Liver (tissue), 9 donors: ENCODE measurements around the gene STAP2. TPM values are rescaled to one million over a fixed set of nuclear protein-coding genes. Genes with fewer than 3 reads are reported as not detected.

Experiments
- DNase-seq: peaks from one replicate; pipeline ENCODE4 v3.0.0-alpha.2; 2017; ENCODE audit warnings: low spot score
- H3K27ac ChIP-seq, 2 donors: one replicate each; pipeline ENCODE4 v1.7.0; 2013; ENCODE audit warnings: inconsistent platforms in 2 of 2, low read length in 2 of 2, control low read depth in 1 of 2, low read depth in 1 of 2, mild to moderate bottlenecking in 1 of 2
- H3K27me3 ChIP-seq, 4 donors: one replicate each; pipeline versions ENCODE4 v1.6.1 to v1.7.0; 2013; ENCODE audit warnings: low read length in 3 of 4, inconsistent platforms in 1 of 4, mild to moderate bottlenecking in 1 of 4, moderate library complexity in 1 of 4; ENCODE audit not compliant: control insufficient read depth in 4 of 4, insufficient read depth in 4 of 4
- H3K36me3 ChIP-seq, 4 donors: one replicate each; pipeline versions ENCODE4 v1.6.1 to v1.7.0; 2013; ENCODE audit warnings: low read length in 3 of 4, mild to moderate bottlenecking in 3 of 4, low read depth in 1 of 4, moderate library complexity in 1 of 4; ENCODE audit not compliant: control insufficient read depth in 4 of 4, insufficient read depth in 3 of 4
- H3K4me1 ChIP-seq, 4 donors: one replicate each; pipeline versions ENCODE4 v1.6.1 to v1.7.0; 2013; ENCODE audit warnings: low read length in 3 of 4, mild to moderate bottlenecking in 3 of 4, moderate library complexity in 1 of 4; ENCODE audit not compliant: control insufficient read depth in 4 of 4, insufficient read depth in 4 of 4
- H3K4me3 ChIP-seq, 3 donors: one replicate each; pipeline versions ENCODE4 v1.6.1 to v1.7.0; 2013; ENCODE audit warnings: low read length in 3 of 3, control low read depth in 1 of 3, low read depth in 1 of 3, mild to moderate bottlenecking in 1 of 3
- H3K9ac ChIP-seq, 2 donors: one replicate each; pipeline ENCODE4 v1.7.0; 2013; ENCODE audit warnings: low read length in 2 of 2, mild to moderate bottlenecking in 2 of 2, moderate library complexity in 2 of 2, control low read depth in 1 of 2, low read depth in 1 of 2
- H3K9me3 ChIP-seq, 4 donors: one replicate each; pipeline versions ENCODE4 v1.6.1 to v1.7.0; 2013; ENCODE audit warnings: low read length in 3 of 4; ENCODE audit not compliant: control insufficient read depth in 4 of 4
- ATF3 ChIP-seq: IDR thresholded peaks from 2 replicates; pipeline ENCODE4 v1.6.1; 2016; ENCODE audit warnings: antibody characterized with exemption
- EGR1 ChIP-seq, 2 donors: IDR thresholded peaks; 2 replicates each; pipeline ENCODE4 v1.6.1; 2016 to 2018; ENCODE audit warnings: antibody characterized with exemption in 2 of 2, low read depth in 2 of 2
- FOXA1 ChIP-seq: IDR thresholded peaks from 2 replicates; pipeline ENCODE4 v1.6.1; 2016; ENCODE audit warnings: antibody characterized with exemption
- FOXA2 ChIP-seq: IDR thresholded peaks from 2 replicates; pipeline ENCODE4 v1.6.1; 2016; ENCODE audit warnings: antibody characterized with exemption
- HNF4A ChIP-seq, 2 donors: conservative IDR thresholded peaks; 2 replicates each; pipeline ENCODE4 v1.6.1; 2016; ENCODE audit warnings: antibody characterized with exemption in 2 of 2, mild to moderate bottlenecking in 2 of 2
- HNF4G ChIP-seq: IDR thresholded peaks from 2 replicates; pipeline ENCODE4 v1.6.1; 2016; ENCODE audit warnings: antibody characterized with exemption
- JUND ChIP-seq, 2 donors: IDR thresholded peaks; 2 replicates each; pipeline ENCODE4 v1.6.1; 2016; ENCODE audit warnings: antibody characterized with exemption in 2 of 2
- MAX ChIP-seq: IDR thresholded peaks from 2 replicates; pipeline ENCODE4 v1.6.1; 2016; ENCODE audit warnings: antibody characterized with exemption
- NR2F2 ChIP-seq: IDR thresholded peaks from 2 replicates; pipeline ENCODE4 v1.6.1; 2016; ENCODE audit warnings: antibody characterized with exemption
- RXRA ChIP-seq, 2 donors: IDR thresholded peaks; 2 replicates each; pipeline ENCODE4 v1.6.1; 2017 to 2018; ENCODE audit warnings: antibody characterized with exemption in 2 of 2, mild to moderate bottlenecking in 1 of 2
- SP1 ChIP-seq: IDR thresholded peaks from 2 replicates; pipeline ENCODE4 v1.6.1; 2018; ENCODE audit warnings: antibody characterized with exemption, mild to moderate bottlenecking
- TAF1 ChIP-seq: conservative IDR thresholded peaks from 2 replicates; pipeline ENCODE4 v1.6.1; 2016; ENCODE audit warnings: antibody characterized with exemption, mild to moderate bottlenecking
- YY1 ChIP-seq: IDR thresholded peaks from 2 replicates; pipeline ENCODE4 v1.6.1; 2016; ENCODE audit warnings: antibody characterized with exemption, mild to moderate bottlenecking
- WGBS: extraction: QIAGEN DNeasy Blood & Tissue Kit; methylation state at CpG from one replicate; pipeline ENCODE4 v1.1.7; 2013; 5-methylcytosine and 5-hydroxymethylcytosine counted together
- polyA plus RNA-seq, 2 donors: library from polyadenylated mRNA; stranded (reverse) in 1 of 2; unstranded in 1 of 2; fragments of 200-250 nt in 1 of 2; fragments of >200 nt in 1 of 2; fragmentation: Nextera tagmentation in 1 of 2; extraction: Ambion mirVana in 1 of 2; gene quantifications; one replicate each; pipeline versions ENCODE4 v1.2.1 to v1.2.3, GENCODE V29; 2013 to 2015
- total RNA-seq, 2 donors: library from RNA; depleted of rRNA; stranded (reverse); fragments of >200 nt; gene quantifications; one replicate each; pipeline ENCODE4 v1.2.3, GENCODE V29; 2014
- donor health status: healthy.
- donor health status: healthy.
- donor health status: healthy.
- donor health status: healthy.
- donor health status: healthy.

The STAP2 gene
- total and polyA plus RNA-seq, 4 donors, result 8.6 to 26.4 (median 24.0) TPM

DNA sequence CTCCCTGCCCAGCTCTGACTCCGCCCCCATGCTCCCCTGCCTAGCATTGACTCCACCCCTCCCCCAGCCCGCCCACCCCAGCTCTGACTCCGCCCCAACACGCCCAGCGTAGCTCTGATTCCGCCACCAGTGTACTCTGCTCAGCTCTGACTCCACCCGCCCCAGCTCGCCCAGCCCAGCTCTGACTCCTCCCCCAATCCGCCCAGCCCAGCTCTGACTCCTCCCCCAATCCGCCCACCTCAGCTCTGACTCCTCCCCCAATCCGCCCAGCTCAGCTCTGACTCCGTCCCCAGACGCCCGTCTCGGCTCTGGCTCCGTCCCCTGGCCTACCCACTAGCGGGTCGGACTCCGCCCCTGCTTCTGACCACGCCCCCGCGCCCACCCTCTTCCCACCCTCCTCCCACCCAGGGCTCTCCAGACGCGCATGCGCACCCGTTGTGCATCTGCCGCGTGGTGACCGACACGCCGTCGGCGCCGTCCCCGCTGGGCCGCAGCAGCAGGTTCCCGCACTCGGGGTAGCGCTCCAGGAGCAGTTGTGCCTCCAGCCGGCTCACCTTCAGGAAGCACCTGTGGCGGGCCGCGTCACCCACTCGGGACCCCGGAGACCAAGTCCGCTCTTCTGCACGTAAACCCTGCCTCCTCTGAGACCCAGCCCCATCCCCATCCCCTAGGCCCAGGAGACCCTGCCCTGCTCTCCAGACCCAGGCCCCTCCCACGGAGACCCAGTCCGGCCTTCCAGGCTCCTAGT is 10.2 kb downstream of the STAP2 start:
- TF ChIP-seq TAF1 (no peak), SP1 (peak; percentile 100), HNF4A (conservative IDR thresholded peaks at IDR 0.05) (peak; percentile 8 to 38)
- Histone ChIP-seq H3K27ac (peak overlapping the region in 1 of 2 donors; percentile 7), H3K9ac (peak overlapping the region in 1 of 2 donors; percentile 25), H3K9me3 (no peaks in the 10 kb centered on the region), H3K27me3 (no peaks in the 10 kb centered on the region), H3K4me3 (peak overlapping the region in 1 of 3 donors; percentile 43), H3K36me3 (peaks cover 0 to 3% (median 2%) of the 10 kb centered on the region in 4 donors), H3K4me1 (peaks cover 3 to 12% (median 8%) of the 10 kb centered on the region in 4 donors)
- WGBS, result 19% methylated on average over 48 of the region's 49 CpGs
- DNase-seq, result peak; percentile 95

- H3K9me3 ChIP-seq, result no peaks in the 10 kb centered on the region
- H3K4me1 ChIP-seq, result peaks cover 3 to 14% (median 8%) of the 10 kb centered on the region in 4 donors
- WGBS, result 23% methylated on average over 13 of the region's 13 CpGs
- H3K9ac ChIP-seq, result no peak overlapping the region
- peaks cover 0 to 3% (median 1%) of the 10 kb centered on the region in 4 donors for H3K36me3 ChIP-seq
- H3K4me3 ChIP-seq, result peak overlapping the region; percentile 38 to 47 (median 42)
- DNase-seq, result no peak
- H3K27me3 ChIP-seq, result no peaks in the 10 kb centered on the region
- TF ChIP-seq YY1, result no peak
- TF ChIP-seq HNF4A (conservative IDR thresholded peaks at IDR 0.05), result no peak
- TF ChIP-seq ATF3, result no peak
- TF ChIP-seq FOXA2, result no peak
- TF ChIP-seq HNF4G, result no peak
- H3K27ac ChIP-seq, result no peak overlapping the region
Measured at GRCh38 chr19:4327877-4328242, 10.8 kb downstream of the STAP2 start.

DNA sequence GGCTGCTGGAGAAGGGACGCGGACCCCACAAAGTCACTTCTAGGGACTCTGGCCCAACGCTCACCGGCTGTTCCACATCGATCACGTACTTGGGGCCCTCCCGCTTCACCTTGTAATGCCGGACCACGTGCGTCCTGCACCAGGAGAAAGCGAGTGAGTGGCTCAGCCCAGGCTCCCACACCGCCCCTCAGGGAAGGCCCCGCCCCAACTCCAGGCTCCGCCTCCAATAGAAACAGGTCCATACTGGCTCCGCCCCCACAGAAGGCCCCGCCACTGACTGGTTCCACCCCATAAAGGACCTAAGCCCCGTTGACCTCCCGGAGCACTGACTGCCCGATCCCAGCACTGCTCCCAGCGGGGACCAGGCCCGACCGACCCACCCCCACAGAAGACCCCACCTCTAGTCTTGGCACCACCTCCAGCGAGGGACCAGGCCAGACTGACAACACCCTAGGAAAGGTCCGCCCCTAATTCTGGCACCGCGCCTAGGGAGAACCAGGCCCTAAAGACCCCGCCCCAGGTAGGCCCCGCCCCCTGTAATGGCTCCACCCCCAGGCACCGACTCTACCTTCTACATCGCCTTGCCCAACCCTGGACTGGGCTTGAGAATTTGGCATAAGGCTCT is 11.3 kb downstream of the STAP2 start:
- DNase-seq, result peak; percentile 86
- Histone ChIP-seq H3K27me3 (no peaks in the 10 kb centered on the region), H3K4me3 (peak overlapping the region in 2 of 3 donors; percentile 38 to 47), H3K4me1 (peaks cover 3 to 15% (median 8%) of the 10 kb centered on the region in 4 donors), H3K9ac (no peak overlapping the region), H3K9me3 (no peaks in the 10 kb centered on the region), H3K36me3 (peaks cover 0 to 3% (median 1%) of the 10 kb centered on the region in 4 donors), H3K27ac (no peak overlapping the region)
- no peak for TF ChIP-seq SP1
- no peak for TF ChIP-seq FOXA2
- TF ChIP-seq NR2F2, result no peak
- TF ChIP-seq RXRA (IDR thresholded peaks at IDR 0.05), result no peak
- no peak for TF ChIP-seq JUND (IDR thresholded peaks at IDR 0.05)
- TF ChIP-seq MAX, result no peak
- no peak for TF ChIP-seq FOXA1
- no peak for TF ChIP-seq TAF1
- no peak for TF ChIP-seq EGR1 (IDR thresholded peaks at IDR 0.05; ENCODE audit: low read depth in 2 of 2)
- no peak for TF ChIP-seq ATF3
- WGBS, result 44% methylated on average over 30 of the region's 30 CpGs
